NB4 (cell line): ENCODE results near the gene FOXJ3.

ENCODE experiments used
- DNase-seq: peaks from one replicate; pipeline ENCODE4 v3.0.0; 2010; ENCODE audit warnings: low read depth
- H3K4me3 ChIP-seq: one replicate; pipeline ENCODE4 v1.5.1; 2011; ENCODE audit warnings: mild to moderate bottlenecking, low read depth, low read length, moderate library complexity
- CTCF ChIP-seq: IDR thresholded peaks from one replicate; pipeline ENCODE4 v1.5.1; 2012; ENCODE audit warnings: low read depth, low read length
- MAX ChIP-seq: IDR thresholded peaks from 2 replicates; pipeline ENCODE4 v1.6.1; 2011; ENCODE audit warnings: low read depth, low read length
- MYC ChIP-seq: IDR thresholded peaks from 2 replicates; pipeline ENCODE4 v1.6.1; 2011; ENCODE audit warnings: low read depth, low read length
- POLR2A ChIP-seq: IDR thresholded peaks from 2 replicates; pipeline ENCODE4 v1.6.1; 2011; ENCODE audit warnings: mild to moderate bottlenecking; ENCODE audit not compliant: insufficient read length; ENCODE audit errors: extremely low read depth

FOXJ3 gene

GRCh38 chr1:42263019-42263418, 72.0 kb downstream of the FOXJ3 start:
- TF ChIP-seq MAX = no peak
- no peak for TF ChIP-seq POLR2A
- DNase-seq = no peak
- H3K4me3 ChIP-seq = no peak overlapping the region

GRCh38 chr1:42260376-42261070, 74.5 kb downstream of the FOXJ3 start:
- TF ChIP-seq MAX (no peak), CTCF (no peak), POLR2A (no peak), MYC (no peak)
- DNase-seq = no peak
- H3K4me3 ChIP-seq = no peak overlapping the region

GRCh38 chr1:42259739-42260064, 75.3 kb downstream of the FOXJ3 start:
- H3K4me3 ChIP-seq = no peak overlapping the region
- TF ChIP-seq CTCF (no peak), MYC (no peak), POLR2A (no peak), MAX (no peak)
- no peak for DNase-seq

GRCh38 chr1:42259059-42259738, 75.8 kb downstream of the FOXJ3 start:
- no peak for DNase-seq
- no peak overlapping the region for H3K4me3 ChIP-seq
- TF ChIP-seq MYC = no peak
- no peak for TF ChIP-seq MAX
- TF ChIP-seq CTCF = no peak
- no peak for TF ChIP-seq POLR2A

- no peak overlapping the region for H3K4me3 ChIP-seq
- TF ChIP-seq POLR2A (no peak), MYC (no peak), MAX (no peak), CTCF (no peak)
- DNase-seq = no peak
Measured at GRCh38 chr1:42258218-42258617, 76.8 kb downstream of the FOXJ3 start.

GRCh38 chr1:42251042-42251441, 84.0 kb downstream of the FOXJ3 start:
- H3K4me3 ChIP-seq = no peak overlapping the region
- TF ChIP-seq MYC (no peak), MAX (no peak), CTCF (no peak), POLR2A (no peak)
- no peak for DNase-seq
